Esophagus squamous epithelium (tissue), 5 donors: ENCODE measurements around the gene INSRR. TPM values are rescaled to one million over a fixed set of nuclear protein-coding genes. Genes with fewer than 3 reads are reported as not detected.

Experiments used
- DNase-seq: peaks from one replicate; lab custom pipeline; 2025; lab: John Stamatoyannopoulos, UW
- H3K27ac ChIP-seq, 4 donors: fragments of 200-600 bp; sonication (generic); one replicate each; pipeline ENCODE4 v1.5.1; 2016 to 2019; ENCODE audit warnings: mild to moderate bottlenecking in 1 of 4
- H3K27me3 ChIP-seq, 4 donors: fragments of 200-600 bp; sonication (generic); 1 replicate in 3 of 4; 2 replicates in 1 of 4; pipeline versions ENCODE4 v1.5.1 to v1.6.0; 2017 to 2021; ENCODE audit warnings: antibody characterized with exemption in 1 of 4
- H3K36me3 ChIP-seq, 3 donors: fragments of 200-600 bp; sonication (generic); one replicate each; pipeline ENCODE4 v1.5.1; 2016 to 2019
- H3K4me1 ChIP-seq, 3 donors: fragments of 200-600 bp; sonication (generic); one replicate each; pipeline ENCODE4 v1.5.1; 2017 to 2019
- H3K4me3 ChIP-seq, 4 donors: fragments of 200-600 bp; sonication (generic); 1 replicate in 3 of 4; 2 replicates in 1 of 4; pipeline ENCODE4 v1.5.1; 2016 to 2019; ENCODE audit warnings: mild to moderate bottlenecking in 2 of 4, moderate library complexity in 1 of 4
- H3K9me3 ChIP-seq, 3 donors: fragments of 200-600 bp; sonication (generic); one replicate each; pipeline ENCODE4 v1.5.1; 2016 to 2019
- CTCF ChIP-seq, 6 experiments: fragments of 450-650 bp in 4 of 6; fragments of 200-600 bp in 2 of 6; sonication (generic) in 2 of 6; IDR thresholded peaks; one replicate each; pipeline ENCODE4 v1.5.1; 2016 to 2019; ENCODE audit warnings: antibody characterized with exemption in 6 of 6, mild to moderate bottlenecking in 4 of 6, moderate library complexity in 4 of 6
- POLR2A ChIP-seq, 4 donors: fragments of 450-650 bp; IDR thresholded peaks; one replicate each; pipeline ENCODE4 v1.6.1; 2017; ENCODE audit warnings: antibody characterized with exemption in 4 of 4, mild to moderate bottlenecking in 4 of 4, moderate library complexity in 3 of 4
- WGBS, 2 donors: methylation state at CpG; one replicate each; pipeline ENCODE4 v1.1.5; 2018; 5-methylcytosine and 5-hydroxymethylcytosine counted together
- intact Hi-C: fragments of 100-400 bp; cut with DNase I; formaldehyde crosslinking; loops from one replicate; pipeline ENCODE4 v1.15.0; 2022
- total RNA-seq, 4 donors: library from RNA; depleted of rRNA; stranded (reverse); fragments of >200 nt; gene quantifications; one replicate each; pipeline ENCODE4 v1.1.0, GENCODE V29; 2016
- donor health status: DM: yes; HTN: yes; CAD: no.

Gene INSRR
- total RNA-seq, 4 donors from 2014 or later = not detected

- DNase-seq = no peak
- H3K4me3 ChIP-seq = no peak overlapping the region
- H3K36me3 ChIP-seq = no peaks in the 10 kb centered on the region
- intact Hi-C loops = no loop called here
- no peak for TF ChIP-seq POLR2A (IDR thresholded peaks at IDR 0.05)
- no peak for TF ChIP-seq CTCF (IDR thresholded peaks at IDR 0.05)
- peaks cover 0 to 98% (median 0%) of the 10 kb centered on the region in 4 donors for H3K27me3 ChIP-seq
- 83 to 87% methylated on average over 4 of the region's 4 CpGs for WGBS, 2 donors
- H3K4me1 ChIP-seq = no peaks in the 10 kb centered on the region
- H3K9me3 ChIP-seq = no peaks in the 10 kb centered on the region
- H3K27ac ChIP-seq = no peak overlapping the region
Observed at GRCh38 chr1:156836892-156837291, 22.0 kb downstream of the INSRR start.

- no peak overlapping the region for H3K27ac ChIP-seq
Observed at GRCh38 chr1:156836041-156836654, 22.8 kb downstream of the INSRR start.

GRCh38 chr1:156834322-156834721 lies 24.6 kb downstream of the INSRR start:
- intact Hi-C loops = no loop called here
- Histone ChIP-seq H3K27ac (no peak overlapping the region), H3K9me3 (no peaks in the 10 kb centered on the region), H3K36me3 (no peaks in the 10 kb centered on the region), H3K4me3 (no peak overlapping the region), H3K4me1 (no peaks in the 10 kb centered on the region), H3K27me3 (peaks cover 0 to 85% (median 0%) of the 10 kb centered on the region in 4 donors)
- 55 to 66% methylated on average over 3 of the region's 3 CpGs for WGBS, 2 donors
- TF ChIP-seq POLR2A (IDR thresholded peaks at IDR 0.05) (no peak), CTCF (IDR thresholded peaks at IDR 0.05) (no peak)
- no peak for DNase-seq

More at GRCh38 chr1:156836041-156836654, 22.8 kb downstream of the INSRR start:
- Histone ChIP-seq H3K4me1 (no peaks in the 10 kb centered on the region), H3K27me3 (peaks cover 0 to 97% (median 0%) of the 10 kb centered on the region in 4 donors), H3K9me3 (no peaks in the 10 kb centered on the region), H3K36me3 (no peaks in the 10 kb centered on the region), H3K4me3 (no peak overlapping the region)
- no peak for TF ChIP-seq CTCF (IDR thresholded peaks at IDR 0.05)
- TF ChIP-seq POLR2A (IDR thresholded peaks at IDR 0.05) = no peak
- WGBS, 2 donors = 40 to 72% methylated on average over 3 to 4 of the region's 5 CpGs
- DNase-seq = no peak
- intact Hi-C loops = no loop called here

- TF ChIP-seq POLR2A (IDR thresholded peaks at IDR 0.05) (no peak), CTCF (IDR thresholded peaks at IDR 0.05) (no peak)
- Histone ChIP-seq H3K27me3 (peaks cover 0 to 77% (median 0%) of the 10 kb centered on the region in 4 donors), H3K4me1 (no peaks in the 10 kb centered on the region), H3K36me3 (no peaks in the 10 kb centered on the region), H3K4me3 (no peak overlapping the region), H3K9me3 (no peaks in the 10 kb centered on the region), H3K27ac (no peak overlapping the region)
- intact Hi-C loops = no loop called here
- 37 to 50% methylated on average over 2 of the region's 2 CpGs for WGBS, 2 donors
- no peak for DNase-seq
Observed at GRCh38 chr1:156833603-156834002, 25.3 kb downstream of the INSRR start.

GRCh38 chr1:156832434-156832833 lies 26.5 kb downstream of the INSRR start:
- no peak for DNase-seq

More at GRCh38 chr1:156832434-156832833, 26.5 kb downstream of the INSRR start:
- intact Hi-C loops = no loop called here
- Histone ChIP-seq H3K27me3 (peaks cover 0 to 66% (median 0%) of the 10 kb centered on the region in 4 donors), H3K4me3 (no peak overlapping the region), H3K27ac (no peak overlapping the region), H3K36me3 (no peaks in the 10 kb centered on the region), H3K9me3 (no peaks in the 10 kb centered on the region), H3K4me1 (no peaks in the 10 kb centered on the region)
- TF ChIP-seq CTCF (IDR thresholded peaks at IDR 0.05) (no peak), POLR2A (IDR thresholded peaks at IDR 0.05) (no peak)
- WGBS, 2 donors = 54 to 68% methylated on average over 5 of the region's 5 CpGs
